H1 (cell line): ENCODE data around the gene NOC2L.

Experiments used
- CHD2 ChIP-seq: IDR thresholded peaks from 2 replicates; pipeline ENCODE4 v1.6.1; 2012; ENCODE audit warnings: low read length, improper control_type of control experiment
- GABPA ChIP-seq: IDR thresholded peaks from 2 replicates; pipeline ENCODE4 v1.6.1; 2011; ENCODE audit warnings: mild to moderate bottlenecking, low read length, moderate library complexity, borderline replicate concordance; ENCODE audit not compliant: insufficient read depth
- TAF1 ChIP-seq: IDR thresholded peaks from 2 replicates; pipeline ENCODE4 v1.6.1; 2011; ENCODE audit warnings: mild to moderate bottlenecking, low read depth, low read length

GRCh38 chr1:928825-929661 lies 30.0 kb downstream of the NOC2L start:
- TF ChIP-seq CHD2 = no peak
- TF ChIP-seq TAF1 = no peak
- no peak for TF ChIP-seq GABPA
